T-cell (primary cell): ENCODE measurements around the gene NYAP1. TPM values are rescaled to one million over a fixed set of nuclear protein-coding genes. Genes with fewer than 3 reads are reported as not detected.
"Not testable (repeated sequence)": the region's sequence is repeated elsewhere in the genome, so short reads cannot be mapped to it uniquely, and the experiment has no call there.

ENCODE experiments used
- ATAC-seq, 4 experiments: fragments of 200-7000 bp in 3 of 4; fragments of 150-1000 bp in 1 of 4; cut with Tn5 transposase; replicated peaks in 1 of 4; 1 replicate in 3 of 4; 2 replicates in 1 of 4; pipeline ENCODE4 v1.10.0; 2021; ENCODE audit warnings: moderate library complexity in 3 of 4, mild to moderate bottlenecking in 2 of 4, moderate number of reproducible peaks in 1 of 4
- CTCF ChIA-PET, 2 donors: fragments of 300-600 bp; sonication (Branson Sonifier 250); formaldehyde crosslinking; loops; one replicate each; lab custom pipeline; 2022; ENCODE audit warnings: antibody characterized with exemption in 2 of 2; lab: Charles Lee
- POLR2A ChIA-PET, 2 donors: fragments of 300-600 bp; sonication (Branson Sonifier 250); formaldehyde crosslinking; loops; one replicate each; lab custom pipeline; 2022; ENCODE audit warnings: antibody characterized with exemption in 2 of 2; lab: Charles Lee
- DNase-seq, 35 experiments: peaks; one replicate each; pipeline versions ENCODE4 v3.0.0 to v3.0.0-alpha.2; 2013 to 2023
- H3K27ac ChIP-seq: one replicate; pipeline ENCODE4 v1.5.1; 2013; ENCODE audit warnings: low read length
- H3K27me3 ChIP-seq, 2 experiments: replicated peaks in 1 of 2; 1 replicate in 1 of 2; 2 replicates in 1 of 2; pipeline versions ENCODE4 v1.6.1 to v1.7.0; 2013; ENCODE audit warnings: low read length in 1 of 2, mixed read lengths in 1 of 2; ENCODE audit not compliant: control insufficient read depth in 2 of 2, insufficient read depth in 2 of 2; ENCODE audit errors: extremely low read depth in 1 of 2
- H3K36me3 ChIP-seq, 2 donors: 1 replicate in 1 of 2; 2 replicates in 1 of 2; pipeline versions ENCODE4 v1.6.1 to v1.7.0; 2013; ENCODE audit warnings: low read length in 1 of 2; ENCODE audit not compliant: control insufficient read depth in 2 of 2, insufficient read depth in 1 of 2; ENCODE audit errors: extremely low read depth in 1 of 2
- H3K4me1 ChIP-seq, 2 experiments: 1 replicate in 1 of 2; 2 replicates in 1 of 2; pipeline versions ENCODE4 v1.6.1 to v1.7.0; 2013; ENCODE audit warnings: low read length in 2 of 2, mixed read lengths in 1 of 2; ENCODE audit not compliant: insufficient read depth in 2 of 2, control insufficient read depth in 1 of 2; ENCODE audit errors: extremely low read depth in 1 of 2
- H3K4me3 ChIP-seq, 2 donors: 1 replicate in 1 of 2; 2 replicates in 1 of 2; pipeline versions ENCODE4 v1.5.1 to v1.7.0; 2013; ENCODE audit warnings: mild to moderate bottlenecking in 2 of 2, low read length in 1 of 2, moderate library complexity in 1 of 2; ENCODE audit not compliant: control insufficient read depth in 1 of 2; ENCODE audit errors: extremely low read depth in 1 of 2
- H3K9me3 ChIP-seq: 2 replicates; pipeline ENCODE4 v1.7.0; 2013
- H3K27ac Mint-ChIP-seq, 2 donors: one replicate each; pipeline ENCODE4 v1.8.0; 2020 to 2021; ENCODE audit warnings: mild to moderate bottlenecking in 2 of 2, mixed read lengths in 2 of 2
- H3K27me3 Mint-ChIP-seq, 2 donors: one replicate each; pipeline ENCODE4 v1.8.0; 2021 to 2022; ENCODE audit warnings: mixed read lengths in 2 of 2
- H3K36me3 Mint-ChIP-seq: one replicate; pipeline ENCODE4 v1.8.0; 2021; ENCODE audit warnings: mixed read lengths
- H3K4me1 Mint-ChIP-seq, 3 donors: one replicate each; pipeline ENCODE4 v1.8.0; 2020 to 2022; ENCODE audit warnings: mixed read lengths in 3 of 3, mild to moderate bottlenecking in 1 of 3
- H3K4me3 Mint-ChIP-seq, 3 donors: one replicate each; pipeline ENCODE4 v1.8.0; 2020 to 2022; ENCODE audit warnings: mild to moderate bottlenecking in 3 of 3, mixed read lengths in 3 of 3, moderate library complexity in 3 of 3
- H3K9me3 Mint-ChIP-seq, 3 donors: one replicate each; pipeline ENCODE4 v1.8.0; 2020 to 2022; ENCODE audit warnings: mixed read lengths in 3 of 3
- WGBS: methylation state at CpG from one replicate; pipeline ENCODE4 v1.1.5; 2013; ENCODE audit warnings: missing lambda C conversion rate; ENCODE audit not compliant: insufficient coverage; 5-methylcytosine and 5-hydroxymethylcytosine counted together
- total RNA-seq, 35 experiments: library from RNA in 6 of 35; stranded (reverse) in 6 of 35; fragments of 120-200 nt in 1 of 35; gene quantifications; one replicate each; pipeline versions ENCODE4 v1.2.1 to v1.2.4 and lab custom pipeline; 2013 to 2026

NYAP1 gene
- total RNA-seq, 5 donors from 2014 or later (not counting 1 experiment from before 2014, with no cell fraction given), result 0.50 to 1.4 (median 0.99) TPM

DNA sequence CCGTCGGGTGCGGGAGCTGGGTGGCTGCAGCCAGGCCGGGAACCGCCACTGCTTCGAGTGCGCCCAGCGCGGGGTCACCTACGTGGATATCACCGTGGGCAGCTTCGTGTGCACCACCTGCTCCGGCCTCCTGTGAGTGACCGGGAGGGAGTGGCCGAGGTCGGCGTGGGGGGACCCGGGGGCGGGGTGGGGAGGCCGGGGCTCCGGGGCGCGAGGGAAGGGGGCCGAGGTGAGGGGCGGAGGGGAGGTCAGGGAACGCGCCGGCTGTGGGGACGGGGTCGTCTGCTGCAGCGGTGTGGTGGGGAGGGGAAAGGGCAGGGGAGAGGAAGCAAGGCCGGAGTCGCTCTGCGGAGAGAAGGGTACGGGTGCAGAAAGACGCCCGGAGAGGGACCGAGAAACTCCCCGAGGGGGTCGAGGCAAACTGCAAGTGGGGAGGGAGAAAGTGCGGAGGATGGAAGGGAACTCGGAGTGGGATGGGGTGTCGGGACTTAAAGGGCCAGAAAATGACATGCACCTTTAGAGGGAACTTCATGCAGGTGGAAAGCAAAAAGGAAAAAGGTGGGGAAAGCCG, 55.8 kb downstream of the NYAP1 start:
- POLR2A ChIA-PET, result interaction anchor here in 1 of 2 donors (0.6 kb wide), 1 partner anchor 339 kb away, joined by 3 read pairs; no protein-coding TSS in a partner anchor
- CTCF ChIA-PET, result interaction anchor here (0.6 to 3.4 kb wide), 7 partner anchors 10 to 71 kb away, joined by 3 to 14 read pairs (median 6); partner anchors contain the start of gene NYAP1 (in 1 of the 2)
- Histone ChIP-seq H3K4me3 (peak overlapping the region; percentile 71 to 85), H3K36me3 (no peaks in the 10 kb centered on the region), H3K27me3 (no peaks in the 10 kb centered on the region), H3K9me3 (no peaks in the 10 kb centered on the region), H3K4me1 (peaks cover 20 to 53% of the 10 kb centered on the region in 2 experiments), H3K27ac (no peak overlapping the region)
- H3K4me1 Mint-ChIP-seq, result peaks cover 54 to 61% (median 57%) of the 10 kb centered on the region in 3 donors
- H3K27ac Mint-ChIP-seq, result peak overlapping the region; percentile 83 to 93
- ATAC-seq, result no peak
- H3K4me3 Mint-ChIP-seq, result peak overlapping the region; percentile 96 to 99 (median 99)
- no peaks in the 10 kb centered on the region for H3K9me3 Mint-ChIP-seq
- WGBS, result under 1% methylated on average over 32 of the region's 44 CpGs
- no peaks in the 10 kb centered on the region for H3K36me3 Mint-ChIP-seq
- H3K27me3 Mint-ChIP-seq, result no peaks in the 10 kb centered on the region
- peak in 1 of 35 experiments; percentile 24 for DNase-seq

DNA sequence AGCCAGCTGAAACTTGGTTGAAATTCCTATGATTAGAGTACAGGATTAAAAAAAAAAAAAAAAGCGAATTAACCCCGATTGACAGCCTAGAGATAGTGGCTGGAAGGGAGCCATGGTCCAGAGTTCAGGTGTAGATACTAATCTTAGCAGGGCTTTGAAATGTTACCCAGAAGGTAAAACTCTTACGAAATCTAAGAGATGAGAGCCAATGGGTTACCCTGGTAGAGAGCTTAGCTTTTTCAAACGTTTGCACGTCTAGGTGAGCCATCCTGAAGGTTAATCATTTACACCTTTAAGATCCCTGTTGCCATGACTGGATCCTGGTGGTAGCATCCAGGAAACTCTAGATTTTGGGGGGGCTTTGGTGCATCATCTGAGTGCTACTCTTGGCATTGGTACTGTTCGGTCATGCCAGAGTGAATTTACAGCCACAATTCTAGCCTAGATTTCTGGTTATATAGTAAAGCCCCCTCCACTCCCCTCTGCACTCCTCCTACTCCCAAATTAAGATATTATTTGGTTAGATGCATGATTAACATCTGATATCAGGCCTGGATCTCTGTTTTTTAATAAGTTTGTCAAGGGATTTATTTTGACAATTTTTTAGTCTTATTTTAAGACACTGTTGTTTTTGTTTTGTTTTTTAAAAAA, 56.5 kb downstream of the NYAP1 start:
- Histone ChIP-seq H3K9me3 (no peaks in the 10 kb centered on the region), H3K36me3 (no peaks in the 10 kb centered on the region), H3K4me1 (peaks cover 25 to 59% of the 10 kb centered on the region in 2 experiments), H3K4me3 (peak overlapping the region; percentile 71 to 85), H3K27ac (no peak overlapping the region), H3K27me3 (no peaks in the 10 kb centered on the region)
- Mint-ChIP-seq H3K36me3 (no peaks in the 10 kb centered on the region), H3K4me3 (peak overlapping the region; percentile 96 to 99 (median 99)), H3K9me3 (no peaks in the 10 kb centered on the region), H3K27me3 (no peaks in the 10 kb centered on the region), H3K4me1 (peaks cover 61 to 68% (median 64%) of the 10 kb centered on the region in 3 donors), H3K27ac (peak overlapping the region; percentile 98)
- DNase-seq, result no peak
- WGBS, result no CpG with 5 or more reads among the region's 6 CpGs
- no peak for ATAC-seq
- CTCF ChIA-PET, result interaction anchor here (0.6 to 3.0 kb wide), 2 partner anchors 19 to 46 kb away, joined by 4 to 13 read pairs; no protein-coding TSS in a partner anchor
- POLR2A ChIA-PET, result interaction anchor here in 1 of 2 donors (0.5 kb wide), 1 partner anchor 60 kb away, joined by 4 read pairs; no protein-coding TSS in a partner anchor

DNA sequence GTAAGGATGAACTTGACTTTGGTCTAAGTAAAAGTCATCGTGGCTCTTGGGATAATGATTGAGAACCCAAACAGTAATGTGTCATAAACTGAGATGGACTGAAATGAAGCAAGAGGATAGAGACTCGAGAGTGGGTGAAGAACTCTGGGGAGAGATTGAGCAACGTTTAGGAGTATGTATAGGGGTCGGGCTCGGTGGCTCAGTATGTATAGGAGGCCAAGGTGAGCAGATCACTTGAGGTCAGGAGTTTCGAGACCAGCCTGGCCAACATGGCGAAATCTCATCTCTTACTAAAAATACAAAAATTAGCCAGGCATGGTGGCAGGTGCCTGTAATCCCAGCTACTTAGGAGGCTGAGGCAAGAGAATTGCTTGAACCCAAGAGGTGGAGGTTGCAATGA, 57.6 kb downstream of the NYAP1 start:
- peak overlapping the region; percentile 96 to 99 (median 99) for H3K4me3 Mint-ChIP-seq
- Histone ChIP-seq H3K27ac (peak overlapping the region; percentile 12), H3K4me1 (peaks cover 36 to 71% of the 10 kb centered on the region in 2 experiments)
- DNase-seq, H3K9me3 Mint-ChIP-seq, H3K27me3 Mint-ChIP-seq, H3K9me3 ChIP-seq, POLR2A ChIA-PET, H3K27me3 ChIP-seq, H3K4me3 ChIP-seq, H3K36me3 Mint-ChIP-seq, H3K36me3 ChIP-seq, ATAC-seq: not testable (repeated sequence)
- WGBS, result 13% methylated on average over 1 of the region's 7 CpGs
- CTCF ChIA-PET, result interaction anchor here in 1 of 2 donors (1.7 kb wide), 1 partner anchor 18 kb away, joined by 12 read pairs; no protein-coding TSS in a partner anchor
- peak overlapping the region; percentile 98 for H3K27ac Mint-ChIP-seq
- peaks cover 72 to 79% (median 75%) of the 10 kb centered on the region in 3 donors for H3K4me1 Mint-ChIP-seq

DNA sequence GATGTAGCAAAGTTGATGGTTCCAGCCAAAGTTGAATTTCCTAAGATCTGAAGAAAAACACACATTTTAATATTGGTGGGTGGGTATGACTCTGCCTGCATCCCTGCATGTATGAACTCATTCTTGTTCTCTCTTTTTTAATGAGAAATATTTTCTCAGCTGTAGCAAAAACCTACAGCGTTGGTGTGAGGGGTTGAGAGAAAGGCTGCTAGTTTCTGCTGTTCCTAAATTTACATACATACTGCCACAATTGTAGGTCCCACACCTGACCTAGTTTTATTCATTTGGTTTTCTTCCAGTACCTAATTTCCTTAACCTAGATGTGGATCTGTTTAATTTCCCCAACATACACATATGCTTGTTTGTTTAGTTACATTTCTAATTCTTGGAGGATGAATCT, 59.9 kb downstream of the NYAP1 start:
- no peaks in the 10 kb centered on the region for H3K27me3 Mint-ChIP-seq
- Histone ChIP-seq H3K27ac (peak overlapping the region; percentile 76), H3K9me3 (no peaks in the 10 kb centered on the region), H3K4me3 (no peak overlapping the region), H3K4me1 (peaks cover 50 to 90% of the 10 kb centered on the region in 2 experiments), H3K36me3 (no peaks in the 10 kb centered on the region), H3K27me3 (no peaks in the 10 kb centered on the region)
- CTCF ChIA-PET, result interaction anchor here (0.6 to 1.4 kb wide), 3 partner anchors 20 to 89 kb away, joined by 3 to 6 read pairs (median 3); no protein-coding TSS in a partner anchor
- no peaks in the 10 kb centered on the region for H3K9me3 Mint-ChIP-seq
- POLR2A ChIA-PET, result no interaction called here
- no peak for ATAC-seq
- peak overlapping the region; percentile 98 for H3K27ac Mint-ChIP-seq
- H3K4me3 Mint-ChIP-seq, result peak overlapping the region; percentile 65 to 99 (median 99)
- peaks cover under 1% of the 10 kb centered on the region for H3K36me3 Mint-ChIP-seq
- no CpG with 5 or more reads among the region's 1 CpG for WGBS
- peaks cover 89 to 97% (median 93%) of the 10 kb centered on the region in 3 donors for H3K4me1 Mint-ChIP-seq
- no peak for DNase-seq

DNA sequence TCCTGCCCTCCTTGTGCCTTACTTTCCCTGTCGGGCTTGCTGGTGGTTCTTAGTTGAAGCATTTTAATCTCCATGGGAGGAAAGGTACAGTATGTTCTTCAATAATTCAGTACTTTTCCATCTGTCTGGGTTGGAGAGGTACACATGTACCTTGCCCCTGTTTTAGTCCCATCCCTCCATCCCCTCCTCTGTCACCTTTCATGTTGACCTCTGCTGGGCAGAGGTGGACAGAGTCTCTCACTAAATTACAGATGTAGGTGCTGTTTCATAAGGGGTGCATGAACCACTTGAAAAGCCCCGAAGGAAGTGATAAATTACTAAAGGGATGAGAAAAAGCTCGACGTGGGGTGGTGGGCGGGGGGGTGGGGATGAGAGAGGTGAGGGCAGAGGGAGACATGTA, 60.7 kb downstream of the NYAP1 start:
- DNase-seq, result no peak
- no peaks in the 10 kb centered on the region for H3K27me3 ChIP-seq
- Mint-ChIP-seq H3K27me3 (no peaks in the 10 kb centered on the region), H3K4me3 (peak overlapping the region; percentile 76 to 99 (median 99)), H3K36me3 (peaks cover 5% of the 10 kb centered on the region), H3K27ac (peak overlapping the region; percentile 98), H3K9me3 (no peaks in the 10 kb centered on the region), H3K4me1 (peaks cover 92 to 97% (median 96%) of the 10 kb centered on the region in 3 donors)
- peak overlapping the region; percentile 76 for H3K27ac ChIP-seq
- ChIA-PET CTCF (interaction anchor here (0.5 to 1.4 kb wide), 7 partner anchors 11 to 90 kb away, joined by 3 to 6 read pairs (median 4); no protein-coding TSS in a partner anchor), POLR2A (interaction anchor here in 1 of 2 donors (0.6 kb wide), 1 partner anchor 83 kb away, joined by 3 read pairs; no protein-coding TSS in a partner anchor)
- peaks cover 0 to 5% of the 10 kb centered on the region in 2 donors for H3K36me3 ChIP-seq
- no peak overlapping the region for H3K4me3 ChIP-seq
- ATAC-seq, result no peak
- no peaks in the 10 kb centered on the region for H3K9me3 ChIP-seq
- 9% methylated on average over 4 of the region's 5 CpGs for WGBS
- H3K4me1 ChIP-seq, result peaks cover 50 to 96% of the 10 kb centered on the region in 2 experiments
